Non-pigmented ciliary epithelial cell (primary cell): ENCODE data around the gene MBP.
"Not testable (repeated sequence)": the region's sequence is repeated elsewhere in the genome, so short reads cannot be mapped to it uniquely, and the experiment has no call there.

Experiments
- DNase-seq: peaks from one replicate; pipeline ENCODE4 v3.0.0-alpha.2; 2010; ENCODE audit warnings: low read depth

MBP gene

GRCh38 chr18:77022116-77022515 is 110.5 kb downstream of the MBP start:
- no peak for DNase-seq

- not testable (repeated sequence) for DNase-seq
Observed at GRCh38 chr18:77021478-77021877, 111.1 kb downstream of the MBP start.

- DNase-seq: no peak
Observed at GRCh38 chr18:77021075-77021474, 111.5 kb downstream of the MBP start.

GRCh38 chr18:77020561-77020960 is 112.0 kb downstream of the MBP start:
- DNase-seq: no peak

- no peak for DNase-seq
Observed at GRCh38 chr18:77019641-77020040, 112.9 kb downstream of the MBP start.

GRCh38 chr18:77018650-77019049 is 113.9 kb downstream of the MBP start:
- DNase-seq: not testable (repeated sequence)

GRCh38 chr18:77017355-77017754 is 115.2 kb downstream of the MBP start:
- DNase-seq: no peak

- DNase-seq: no peak
Observed at GRCh38 chr18:77016936-77017335, 115.6 kb downstream of the MBP start.

GRCh38 chr18:77015771-77016710 is 116.5 kb downstream of the MBP start:
- DNase-seq: no peak

DNA sequence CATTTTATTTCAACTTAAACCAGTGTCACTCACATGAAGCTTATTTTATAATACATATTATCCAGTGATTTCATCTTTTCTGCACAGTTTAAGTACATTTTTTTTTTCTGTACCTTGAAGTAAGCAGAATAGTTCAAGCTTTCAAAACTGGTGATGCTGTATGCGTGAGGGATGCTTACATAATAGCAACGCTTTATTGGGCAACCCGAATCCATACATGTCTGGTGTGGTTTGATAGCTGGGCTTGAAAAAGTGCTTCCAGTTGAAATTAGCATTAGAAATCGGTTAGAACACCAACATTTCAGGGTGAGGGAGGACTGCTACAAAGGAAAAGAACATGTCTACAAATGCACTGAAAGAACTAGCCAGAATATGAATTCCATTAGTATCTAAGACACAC is 117.4 kb downstream of the MBP start:
- no peak for DNase-seq

DNA sequence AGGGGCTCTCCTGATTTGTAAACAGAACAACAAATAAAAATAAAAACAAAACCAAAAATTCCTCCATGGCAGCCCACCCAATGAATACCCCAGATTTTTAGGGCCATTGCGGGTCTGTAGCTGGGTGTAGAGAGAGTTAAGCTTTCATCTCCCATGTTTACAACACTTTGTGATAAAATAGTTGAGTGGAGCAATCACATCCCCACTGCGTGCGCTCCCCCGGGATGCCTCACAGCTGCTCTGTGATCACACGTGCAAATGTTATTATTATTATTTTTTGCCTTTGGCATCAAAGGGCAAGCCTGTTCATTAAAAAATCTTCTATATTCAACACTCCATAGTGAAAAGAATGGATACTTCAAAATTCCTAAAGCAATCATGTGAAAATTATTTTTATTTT is 118.0 kb downstream of the MBP start:
- no peak for DNase-seq

- no peak for DNase-seq
Observed at GRCh38 chr18:77013811-77014521, 118.6 kb downstream of the MBP start.

DNA sequence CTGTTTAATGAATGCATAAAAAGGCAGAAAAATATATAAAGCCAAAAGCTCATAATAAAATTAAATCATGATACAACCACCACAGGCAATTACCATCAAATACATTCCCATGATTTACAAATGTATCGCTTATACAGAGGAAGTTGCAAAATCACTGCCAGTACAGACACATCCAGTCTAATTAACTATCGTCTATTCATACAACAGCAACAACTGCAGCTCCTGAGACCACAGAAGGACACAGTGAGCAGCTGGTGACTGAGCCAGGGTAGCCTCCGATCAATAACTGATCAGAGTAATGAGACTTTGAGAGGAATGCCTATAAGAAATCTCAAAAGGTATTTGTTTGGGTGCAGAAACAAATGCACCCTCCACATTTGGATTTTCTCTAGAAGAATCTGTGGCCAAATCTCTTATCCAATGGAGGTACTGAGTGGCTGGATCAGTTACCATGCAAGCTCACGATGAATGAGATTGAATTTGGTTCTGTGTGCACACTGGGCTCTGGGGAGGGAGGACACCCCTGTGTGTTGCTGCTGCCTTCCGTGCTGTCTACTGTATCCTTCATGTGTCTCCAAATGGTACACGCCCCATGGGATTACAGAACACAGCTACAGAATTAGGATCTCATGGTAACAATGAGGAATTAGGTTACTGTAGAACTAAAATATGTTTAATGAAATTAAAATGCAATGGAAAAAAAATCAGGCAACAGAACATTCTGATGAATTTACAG is 119.6 kb downstream of the MBP start:
- no peak for DNase-seq

DNA sequence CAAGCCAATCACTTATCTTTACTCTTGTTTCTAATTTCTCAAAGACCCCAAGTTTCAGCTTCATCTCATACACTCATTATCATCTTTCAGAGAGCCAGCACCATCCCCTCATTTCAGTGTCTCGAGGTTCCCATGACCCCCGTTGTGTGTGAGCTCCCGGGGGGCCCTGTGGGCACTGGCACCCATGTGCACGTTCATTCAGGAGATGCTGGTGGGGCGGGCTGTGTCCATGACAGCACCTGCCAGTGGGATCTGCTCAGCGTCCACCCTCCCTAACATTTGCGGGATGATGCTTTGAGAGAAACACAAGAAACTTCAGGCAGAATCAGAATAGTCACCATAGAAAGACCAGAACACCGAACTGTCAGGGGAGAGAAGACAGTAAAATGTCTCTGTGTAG is 120.5 kb downstream of the MBP start:
- DNase-seq: no peak

GRCh38 chr18:77009675-77010074 is 122.9 kb downstream of the MBP start:
- no peak for DNase-seq

- DNase-seq: no peak
Observed at GRCh38 chr18:77008576-77009315, 123.8 kb downstream of the MBP start.

DNA sequence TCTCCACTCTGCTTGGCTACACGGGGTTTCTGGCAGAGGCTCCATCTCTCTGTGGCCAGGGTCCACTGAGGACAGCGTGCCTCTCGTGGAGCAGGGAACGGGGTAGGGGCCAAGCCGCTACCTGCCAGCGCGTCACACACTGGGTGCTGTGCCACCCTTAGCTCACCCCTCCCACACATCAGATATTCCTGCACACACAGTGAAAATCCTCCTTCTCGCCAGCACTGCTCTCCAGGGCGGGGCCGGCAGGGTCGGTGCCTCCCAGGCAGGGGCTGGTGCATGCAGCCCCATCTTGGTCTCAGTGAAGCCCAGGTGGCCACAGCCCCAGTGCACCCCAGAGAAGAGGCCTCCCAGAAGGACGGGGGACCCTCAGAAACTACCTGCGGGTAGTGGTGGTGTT is 124.6 kb downstream of the MBP start:
- DNase-seq: no peak

GRCh38 chr18:77007251-77007650 is 125.3 kb downstream of the MBP start:
- no peak for DNase-seq

GRCh38 chr18:77006305-77007175 is 126.0 kb downstream of the MBP start:
- DNase-seq: no peak

DNA sequence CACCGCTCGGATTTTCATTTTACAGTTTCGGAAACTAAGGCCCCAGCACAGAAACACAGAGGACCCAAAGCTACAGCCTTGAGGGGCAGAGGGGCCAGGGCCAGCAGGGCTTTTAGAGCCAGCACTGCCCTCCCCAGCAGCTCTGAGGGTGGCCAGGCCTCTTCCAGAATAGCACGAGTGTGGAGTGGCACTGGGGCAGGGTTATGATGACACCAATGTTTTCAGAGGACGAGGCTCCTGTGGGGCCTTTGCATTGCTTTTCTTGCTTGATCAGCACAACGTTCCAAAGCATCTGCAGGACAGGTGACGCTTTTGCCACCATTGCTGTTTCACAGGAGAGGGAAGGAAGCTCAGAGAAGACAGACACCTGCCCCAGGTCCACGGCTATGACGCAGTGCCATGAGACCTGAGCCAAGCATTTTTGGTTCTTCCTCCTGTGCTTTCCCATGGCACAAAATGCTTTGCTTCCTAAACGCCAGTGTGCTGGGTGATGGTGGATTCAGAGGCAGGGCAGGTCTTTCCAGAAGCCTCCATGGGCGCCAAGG is 126.9 kb downstream of the MBP start:
- no peak for DNase-seq
